OCI-LY1 (cell line): ENCODE data around the gene C2CD4B.

Experiments used
- H2AFZ ChIP-seq: fragments of 200-600 bp; sonication (generic), shearing (Covaris generic); 2 replicates; pipeline ENCODE4 v1.6.0; 2014; ENCODE audit warnings: antibody characterized with exemption, mild to moderate bottlenecking, low read length
- H3F3A ChIP-seq: fragments of 200-600 bp; sonication (generic), shearing (Covaris generic); 2 replicates; pipeline ENCODE4 v1.6.0; 2014; ENCODE audit warnings: mild to moderate bottlenecking, antibody characterized with exemption, low read length, moderate library complexity; ENCODE audit not compliant: insufficient read depth
- H3K27ac ChIP-seq: fragments of 200-600 bp; sonication (generic); 2 replicates; pipeline ENCODE4 v1.5.1; 2014; ENCODE audit warnings: low read length, mixed run types, mild to moderate bottlenecking, low read depth; ENCODE audit not compliant: poor library complexity, severe bottlenecking
- H3K27me3 ChIP-seq: fragments of 200-600 bp; sonication (generic); 2 replicates; pipeline ENCODE4 v1.6.0; 2014; ENCODE audit warnings: antibody characterized with exemption, mild to moderate bottlenecking, low read length, moderate library complexity; ENCODE audit not compliant: insufficient read depth
- H3K36me3 ChIP-seq: fragments of 200-600 bp; sonication (generic); 2 replicates; pipeline ENCODE4 v1.6.1; 2014; ENCODE audit warnings: mild to moderate bottlenecking, antibody characterized with exemption, low read length, moderate library complexity, mixed read lengths; ENCODE audit not compliant: insufficient read depth
- H3K4me1 ChIP-seq: fragments of 200-600 bp; sonication (generic); 2 replicates; pipeline ENCODE4 v1.5.1; 2014; ENCODE audit warnings: mild to moderate bottlenecking, low read length, moderate library complexity; ENCODE audit not compliant: insufficient read depth, severe bottlenecking
- H3K4me2 ChIP-seq: fragments of 200-600 bp; sonication (generic), shearing (Covaris generic); 2 replicates; pipeline ENCODE4 v1.6.1; 2014; ENCODE audit warnings: low read length
- H3K4me3 ChIP-seq: fragments of 200-600 bp; sonication (generic); 2 replicates; pipeline ENCODE4 v1.5.1; 2014; ENCODE audit warnings: low read length, low read depth, mild to moderate bottlenecking, mixed read lengths; ENCODE audit not compliant: poor library complexity, severe bottlenecking
- H3K79me2 ChIP-seq: fragments of 200-600 bp; shearing (Covaris generic); 2 replicates; pipeline ENCODE4 v1.6.1; 2016; ENCODE audit warnings: mixed run types, low read length, mixed read lengths; ENCODE audit not compliant: insufficient read depth
- H3K9ac ChIP-seq: fragments of 200-600 bp; sonication (generic), shearing (Covaris generic); 2 replicates; pipeline ENCODE4 v1.6.1; 2014; ENCODE audit warnings: mild to moderate bottlenecking, low read length, mixed read lengths
- H3K9me2 ChIP-seq: fragments of 200-600 bp; sonication (generic), shearing (Covaris generic); 2 replicates; pipeline ENCODE4 v1.6.1; 2014; ENCODE audit warnings: low read depth, mild to moderate bottlenecking, low read length, mixed read lengths
- H3K9me3 ChIP-seq: fragments of 200-600 bp; shearing (Covaris generic); 2 replicates; pipeline ENCODE4 v1.6.1; 2014; ENCODE audit warnings: low read length, mixed read lengths
- H4K20me1 ChIP-seq: fragments of 200-600 bp; sonication (generic), shearing (Covaris generic); 2 replicates; pipeline ENCODE4 v1.6.0; 2016; ENCODE audit warnings: mild to moderate bottlenecking, low read length; ENCODE audit not compliant: insufficient read depth
- CTCF ChIP-seq: fragments of 200-600 bp; sonication (generic), shearing (Covaris generic); IDR thresholded peaks from 2 replicates; pipeline ENCODE4 v1.5.1; 2017; ENCODE audit warnings: mild to moderate bottlenecking, antibody characterized with exemption, low read length, moderate library complexity, mixed read lengths
- EZH2 ChIP-seq: fragments of 200-600 bp; sonication (generic), shearing (Covaris generic); IDR thresholded peaks from 2 replicates; pipeline ENCODE4 v1.8.0; 2017; ENCODE audit warnings: borderline replicate concordance, mixed run types, mild to moderate bottlenecking, antibody characterized with exemption, low read length, moderate library complexity, mixed read lengths

Gene C2CD4B

DNA sequence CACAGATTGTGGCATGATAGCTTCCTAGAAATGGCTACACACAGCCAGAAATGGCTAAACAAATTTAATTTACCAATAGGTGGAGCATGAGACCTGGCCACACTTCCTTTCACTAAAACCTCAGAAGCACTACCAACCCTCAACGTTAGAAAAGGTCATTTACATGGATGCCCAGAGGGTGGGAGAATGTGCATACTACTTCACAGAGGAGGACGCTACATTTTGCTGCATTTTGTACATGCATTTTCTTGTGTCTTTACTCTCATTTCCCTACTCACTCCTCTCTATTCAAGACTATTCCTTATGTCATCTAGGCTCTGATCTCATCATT, 40.1 kb downstream of the C2CD4B start:
- TF ChIP-seq EZH2 (no peak), CTCF (no peak)
- Histone ChIP-seq H3F3A (no peaks in the 10 kb centered on the region), H3K4me2 (no peak overlapping the region), H3K9me2 (no peaks in the 10 kb centered on the region), H3K9me3 (no peaks in the 10 kb centered on the region), H3K79me2 (no peaks in the 10 kb centered on the region), H2AFZ (no peak overlapping the region), H3K4me1 (peaks cover 17% of the 10 kb centered on the region), H3K9ac (no peak overlapping the region), H3K27me3 (no peaks in the 10 kb centered on the region), H4K20me1 (no peaks in the 10 kb centered on the region), H3K4me3 (no peak overlapping the region), H3K36me3 (no peaks in the 10 kb centered on the region), H3K27ac (no peak overlapping the region)

GRCh38 chr15:62124176-62124972, 40.7 kb downstream of the C2CD4B start:
- Histone ChIP-seq H3F3A (no peaks in the 10 kb centered on the region), H3K9ac (no peak overlapping the region), H3K9me2 (no peaks in the 10 kb centered on the region), H4K20me1 (no peaks in the 10 kb centered on the region), H2AFZ (no peak overlapping the region), H3K36me3 (no peaks in the 10 kb centered on the region), H3K9me3 (no peaks in the 10 kb centered on the region), H3K27ac (no peak overlapping the region), H3K4me1 (peaks cover 17% of the 10 kb centered on the region), H3K4me3 (no peak overlapping the region), H3K27me3 (no peaks in the 10 kb centered on the region), H3K79me2 (no peaks in the 10 kb centered on the region), H3K4me2 (no peak overlapping the region)
- TF ChIP-seq EZH2 (no peak), CTCF (no peak)

DNA sequence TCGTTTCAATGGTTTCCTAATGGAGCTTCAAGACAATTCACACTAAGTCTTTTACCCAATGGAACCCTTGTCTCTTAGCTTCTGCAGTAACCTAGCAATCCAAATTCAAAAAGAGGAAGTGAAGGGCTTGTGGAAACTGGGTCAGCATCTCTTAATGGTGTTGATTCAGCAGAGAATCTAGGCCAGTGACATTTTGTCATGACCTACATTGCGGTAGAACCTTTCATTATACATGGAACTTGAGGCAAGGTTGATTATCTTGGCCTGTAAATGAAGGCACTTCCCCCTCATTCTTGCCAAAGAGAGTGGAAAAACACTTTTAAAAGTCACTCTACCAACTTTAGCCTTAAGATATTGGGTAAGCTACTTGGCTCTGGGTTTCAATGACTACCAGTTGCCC, 42.8 kb downstream of the C2CD4B start:
- Histone ChIP-seq H3K4me2 (no peak overlapping the region), H3F3A (no peaks in the 10 kb centered on the region), H3K4me1 (peaks cover 17% of the 10 kb centered on the region), H3K9ac (no peak overlapping the region), H3K9me3 (no peaks in the 10 kb centered on the region), H3K4me3 (no peak overlapping the region), H3K27me3 (peaks cover 5% of the 10 kb centered on the region), H3K36me3 (no peaks in the 10 kb centered on the region), H3K27ac (no peak overlapping the region), H4K20me1 (no peaks in the 10 kb centered on the region), H2AFZ (no peak overlapping the region), H3K9me2 (no peaks in the 10 kb centered on the region), H3K79me2 (no peaks in the 10 kb centered on the region)
- TF ChIP-seq CTCF (no peak), EZH2 (no peak)
